HG03439 (cell line): ENCODE data around the gene EVL.
"Not testable (repeated sequence)": the region's sequence is repeated elsewhere in the genome, so short reads cannot be mapped to it uniquely, and the experiment has no call there.

Experiments used
- ATAC-seq: cut with Tn5 transposase; IDR thresholded peaks from one replicate; pipeline ENCODE4 v1.9.1; 2021; ENCODE audit warnings: mild to moderate bottlenecking, moderate library complexity; ENCODE audit not compliant: unreplicated experiment

EVL gene

DNA sequence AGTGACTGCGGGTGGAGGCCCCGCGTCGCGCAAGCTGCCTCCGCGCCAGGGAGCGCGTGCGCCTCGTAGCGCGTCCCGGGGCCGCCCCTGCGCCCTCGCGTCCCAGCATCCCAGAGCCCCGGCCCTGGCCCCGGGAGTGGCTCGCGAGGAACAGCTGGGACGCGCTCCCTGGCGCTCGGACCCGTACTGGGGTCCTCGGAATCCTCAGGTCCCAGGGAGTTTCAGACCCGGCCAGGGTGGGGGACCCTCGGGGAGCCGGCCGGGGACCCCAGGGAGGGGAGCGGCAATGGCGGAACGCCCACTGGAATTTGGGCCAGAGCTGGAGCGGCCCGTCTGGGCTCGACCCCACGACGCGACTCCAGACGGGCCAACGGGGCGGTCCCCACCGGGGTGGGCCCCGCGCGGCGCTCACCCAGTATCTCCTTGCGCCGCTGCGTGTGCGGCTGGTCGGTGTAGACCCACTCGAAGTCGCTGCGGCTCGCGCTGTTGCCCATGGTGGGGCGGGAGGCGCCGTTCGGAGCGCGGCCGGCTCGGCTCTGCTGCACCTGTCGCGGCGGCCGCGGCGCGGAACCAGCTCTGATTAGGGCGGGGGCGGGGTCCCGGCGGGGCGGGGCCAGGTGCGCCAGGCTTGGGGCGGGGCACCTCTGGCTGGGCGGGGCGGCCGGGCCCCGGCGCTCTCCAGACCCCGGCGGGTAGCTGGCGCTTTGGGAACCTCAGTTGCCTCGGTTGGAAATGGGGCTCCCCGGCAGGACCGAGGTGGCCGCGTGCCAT is 94.1 kb downstream of the EVL start, which contains the start of gene DEGS2:
DEGS2 (minus strand) TSS at position 552 of the 771 bp plus-strand sequence; CDS start at position 494, 58 bp downstream.
- ATAC-seq: no peak

DNA sequence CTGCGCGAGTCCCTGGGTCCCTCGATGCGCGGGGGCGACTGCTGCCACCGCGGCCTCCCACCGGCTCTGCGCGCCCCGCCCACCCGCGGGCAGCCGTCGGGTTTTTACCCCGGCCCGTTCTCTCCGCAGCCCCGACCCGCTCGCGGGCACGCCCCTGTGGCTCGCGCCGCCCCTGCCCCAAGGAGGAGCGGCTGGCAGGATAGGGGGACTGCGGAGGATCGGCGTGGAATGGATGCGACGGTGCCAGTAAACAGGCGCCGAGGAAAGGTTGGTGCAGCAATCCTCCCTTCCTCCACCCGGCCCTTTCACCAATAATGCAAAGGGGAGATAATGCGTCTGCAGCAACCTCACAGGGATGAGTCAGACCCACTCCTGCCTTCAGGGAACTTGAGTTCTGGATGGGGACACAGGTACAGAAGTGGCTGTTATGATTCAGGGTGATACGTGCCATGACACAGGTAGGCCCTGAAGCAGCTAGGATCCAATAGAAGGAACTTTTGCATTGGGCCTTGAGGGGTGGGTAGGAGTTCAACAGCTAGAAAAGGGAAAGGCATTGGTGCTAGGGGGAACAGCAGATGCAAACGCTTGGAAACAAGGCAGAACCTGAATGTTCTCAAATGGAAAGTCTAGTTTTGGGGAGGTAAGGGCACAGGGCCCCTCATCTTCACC is 94.8 kb downstream of the EVL start:
- ATAC-seq: no peak

DNA sequence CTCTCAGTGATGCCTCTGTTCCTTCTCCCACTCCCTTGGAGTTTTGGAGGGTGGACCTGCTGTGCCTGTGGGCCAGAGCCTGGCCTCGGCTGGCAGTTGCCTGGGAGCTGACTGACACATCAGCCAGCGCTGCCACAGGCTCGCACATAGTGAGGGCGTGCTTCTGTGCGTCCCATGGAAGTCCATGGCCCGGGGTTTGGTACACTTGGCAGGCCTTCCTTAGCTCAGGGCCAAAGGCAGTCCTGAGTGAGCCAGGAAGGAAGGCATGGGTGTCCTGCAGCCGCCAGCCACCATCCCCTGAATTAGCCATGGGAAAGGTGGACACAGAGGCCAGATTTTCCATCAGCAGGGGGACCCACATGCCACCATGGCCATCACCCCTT is 95.3 kb downstream of the EVL start:
- ATAC-seq: no peak

DNA sequence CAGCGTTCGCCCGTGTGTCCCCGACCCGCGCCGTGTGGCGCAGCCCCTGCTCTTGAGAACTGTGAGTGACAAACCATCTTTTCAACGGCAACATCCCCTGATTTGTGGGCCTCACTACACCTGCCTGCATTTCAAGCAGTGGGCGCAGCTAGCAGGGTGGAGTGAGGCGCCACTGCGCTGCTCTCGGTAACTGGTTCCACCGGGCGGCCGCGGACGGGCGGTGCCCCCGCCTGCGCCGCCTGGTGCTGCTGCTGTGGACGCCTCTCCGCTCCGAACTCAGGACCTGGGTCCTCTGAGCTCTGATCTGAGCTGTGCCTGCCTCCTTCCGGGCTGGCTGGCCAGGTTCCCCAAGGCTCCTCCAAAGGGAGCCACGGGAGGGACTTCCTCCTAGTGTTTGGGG is 100.2 kb downstream of the EVL start:
- ATAC-seq: no peak

DNA sequence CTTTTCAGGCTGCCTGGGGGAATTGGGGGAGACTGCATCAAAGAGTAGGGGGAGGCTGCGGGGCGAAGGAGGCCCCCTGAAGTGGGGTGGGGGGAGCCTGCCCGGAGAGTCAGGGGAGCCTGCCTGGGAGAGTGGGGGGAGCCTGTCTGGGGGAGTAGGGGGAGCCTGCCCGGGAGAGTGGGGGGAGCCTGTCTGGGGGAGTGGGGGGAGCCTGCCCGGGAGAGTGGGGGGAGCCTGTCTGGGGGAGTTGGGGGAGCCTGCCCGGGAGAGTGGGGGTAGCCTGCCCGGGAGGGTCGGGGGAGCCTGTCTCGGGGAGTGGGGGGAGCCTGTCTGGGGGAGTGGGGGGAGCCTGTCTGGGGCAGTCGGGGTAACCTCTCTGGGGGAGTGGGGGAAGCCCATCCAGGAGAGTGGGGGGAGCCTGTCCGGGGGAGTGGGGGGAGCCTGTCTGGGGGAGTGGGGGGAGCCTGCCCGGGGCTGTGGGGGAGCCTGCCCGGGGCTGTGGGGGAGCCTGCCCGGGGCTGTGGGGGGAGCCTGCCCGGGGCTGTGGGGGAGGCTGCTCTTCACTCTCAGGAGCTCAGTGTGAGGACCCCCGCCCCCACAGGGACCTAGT is 100.7 kb downstream of the EVL start:
- ATAC-seq: no peak

DNA sequence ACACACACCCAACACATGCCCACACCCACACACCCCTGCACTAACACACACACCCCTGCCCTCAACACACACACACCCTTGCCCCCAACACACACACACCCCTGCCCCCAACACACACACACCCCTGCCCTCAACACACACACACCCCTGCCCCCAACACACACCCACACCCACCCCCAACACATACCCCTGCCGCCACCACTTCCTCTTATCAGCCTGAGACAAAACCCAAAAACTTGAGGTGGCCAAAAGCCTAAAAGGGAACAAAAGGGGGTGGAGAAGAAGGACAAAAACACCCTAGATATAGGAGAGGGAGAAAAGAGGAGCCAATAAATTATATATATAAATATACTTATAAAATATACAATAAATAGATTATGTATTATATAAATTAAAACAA is 103.3 kb downstream of the EVL start:
- ATAC-seq: no peak

DNA sequence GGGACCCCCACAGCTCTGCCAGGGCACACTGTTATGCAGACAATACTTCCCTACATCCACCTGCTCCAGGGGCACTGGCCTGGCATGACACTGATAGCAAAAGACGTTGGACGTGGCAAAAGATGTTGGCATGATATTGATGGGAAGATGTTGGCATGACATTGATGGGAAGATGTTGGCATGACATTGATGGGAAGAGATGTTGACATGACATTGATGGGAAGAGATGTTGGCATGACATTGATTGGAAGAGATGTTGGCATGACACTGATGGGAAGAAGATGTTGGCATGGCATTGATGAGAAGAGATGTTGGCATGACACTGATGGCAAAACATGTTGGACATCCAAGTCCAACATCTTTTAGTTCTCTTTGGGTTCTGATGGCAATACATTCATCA is 105.7 kb downstream of the EVL start:
- ATAC-seq: no peak

DNA sequence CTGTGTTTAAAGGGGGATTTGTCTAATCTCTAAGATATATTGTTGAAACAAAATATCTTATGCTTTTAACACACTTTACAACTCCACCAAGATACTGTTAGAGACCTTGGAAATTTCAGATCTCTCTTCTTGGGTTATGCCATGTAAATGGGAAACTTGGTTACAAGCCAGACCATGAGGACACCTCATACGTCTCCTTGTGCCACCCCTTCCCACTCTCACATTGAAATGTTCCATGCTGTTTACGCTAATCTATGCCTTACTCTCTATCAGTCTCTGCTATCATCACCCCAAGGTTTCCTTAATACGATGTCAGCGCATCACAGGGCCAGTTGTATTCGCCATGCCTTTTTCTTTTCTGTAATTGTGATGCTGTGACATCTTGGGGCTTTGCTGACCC is 107.6 kb downstream of the EVL start:
- ATAC-seq: no peak

DNA sequence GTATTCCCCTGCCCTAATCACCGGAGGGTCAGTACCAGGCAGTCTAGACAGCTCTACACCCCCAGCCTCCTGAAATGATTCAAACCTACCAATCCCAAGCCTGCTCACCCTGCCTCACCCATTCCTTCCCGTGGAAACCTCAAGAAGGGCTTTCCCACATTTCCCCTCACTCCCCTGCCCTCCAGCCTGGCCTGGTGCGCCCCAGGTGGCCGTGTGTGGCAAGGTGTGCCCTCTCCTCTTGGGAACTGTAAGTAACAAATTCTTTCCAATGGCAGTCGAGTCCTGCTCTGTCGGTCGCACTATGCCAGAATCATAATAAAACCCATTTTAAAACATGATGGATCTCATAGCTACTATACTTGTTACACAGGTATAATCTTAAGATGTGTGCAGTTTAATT is 108.1 kb downstream of the EVL start:
- ATAC-seq: no peak

DNA sequence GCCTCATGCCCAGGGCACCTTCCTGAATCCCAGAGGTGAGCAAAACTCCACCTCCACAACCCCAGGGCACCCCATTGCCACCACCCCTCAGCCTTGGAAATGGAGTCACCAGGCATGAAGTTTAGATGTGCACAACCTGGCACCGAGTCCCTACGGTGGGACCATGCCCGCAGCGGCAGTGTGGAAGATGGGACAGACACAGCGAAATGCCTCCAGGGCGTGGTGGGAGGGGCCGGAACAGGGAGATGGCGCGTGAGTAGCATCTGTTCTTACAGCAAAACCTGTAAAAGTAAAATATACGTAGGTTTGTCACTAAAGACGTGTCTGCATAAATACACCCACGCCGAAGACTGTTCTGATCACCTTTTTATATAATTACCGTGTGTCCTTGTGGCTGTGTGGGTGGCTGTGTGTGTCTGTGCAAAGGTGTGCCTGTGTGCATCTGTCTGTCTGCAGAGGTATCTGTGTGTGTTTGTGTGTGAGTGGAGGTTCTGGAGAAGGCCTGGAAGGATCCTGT is 111.6 kb downstream of the EVL start:
- no peak for ATAC-seq

DNA sequence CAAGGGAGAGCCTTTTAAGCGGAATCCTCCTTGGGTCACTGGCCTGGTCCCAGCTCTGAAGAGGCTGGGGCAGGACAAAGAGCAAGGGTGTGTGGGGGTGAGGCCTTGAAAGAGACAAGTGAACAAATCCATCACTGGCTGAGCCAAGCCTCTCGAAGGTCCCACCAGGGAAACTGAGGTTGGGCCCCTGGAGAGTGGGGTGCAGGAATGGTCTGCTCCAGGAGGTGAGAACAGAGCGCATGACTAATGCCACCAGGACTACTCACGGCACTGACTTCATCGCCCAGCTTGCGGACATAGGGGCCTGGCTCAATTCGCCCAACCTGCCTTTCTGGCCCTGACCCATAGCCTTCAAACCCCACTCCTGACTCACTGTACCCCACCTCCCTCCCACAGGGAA is 113.5 kb downstream of the EVL start:
- ATAC-seq: no peak

DNA sequence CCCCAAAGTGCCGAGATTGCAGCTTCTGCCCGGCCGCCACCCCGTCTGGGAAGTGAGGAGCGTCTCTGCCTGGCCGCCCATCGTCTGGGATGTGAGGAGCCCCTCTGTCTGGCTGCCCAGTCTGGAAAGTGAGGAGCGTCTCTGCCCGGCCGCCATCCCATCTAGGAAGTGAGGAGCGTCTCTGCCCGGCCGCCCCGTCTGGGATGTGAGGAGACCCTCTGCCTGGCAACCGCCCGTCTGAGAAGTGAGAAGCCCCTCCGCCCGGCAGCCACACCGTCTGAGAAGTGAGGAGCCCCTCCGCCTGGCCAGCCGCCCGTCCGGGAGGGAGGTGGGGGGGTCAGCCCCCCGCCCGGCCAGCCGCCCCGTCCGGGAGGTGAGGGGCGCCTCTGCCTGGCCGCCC is 115.4 kb downstream of the EVL start:
- ATAC-seq: not testable (repeated sequence)

DNA sequence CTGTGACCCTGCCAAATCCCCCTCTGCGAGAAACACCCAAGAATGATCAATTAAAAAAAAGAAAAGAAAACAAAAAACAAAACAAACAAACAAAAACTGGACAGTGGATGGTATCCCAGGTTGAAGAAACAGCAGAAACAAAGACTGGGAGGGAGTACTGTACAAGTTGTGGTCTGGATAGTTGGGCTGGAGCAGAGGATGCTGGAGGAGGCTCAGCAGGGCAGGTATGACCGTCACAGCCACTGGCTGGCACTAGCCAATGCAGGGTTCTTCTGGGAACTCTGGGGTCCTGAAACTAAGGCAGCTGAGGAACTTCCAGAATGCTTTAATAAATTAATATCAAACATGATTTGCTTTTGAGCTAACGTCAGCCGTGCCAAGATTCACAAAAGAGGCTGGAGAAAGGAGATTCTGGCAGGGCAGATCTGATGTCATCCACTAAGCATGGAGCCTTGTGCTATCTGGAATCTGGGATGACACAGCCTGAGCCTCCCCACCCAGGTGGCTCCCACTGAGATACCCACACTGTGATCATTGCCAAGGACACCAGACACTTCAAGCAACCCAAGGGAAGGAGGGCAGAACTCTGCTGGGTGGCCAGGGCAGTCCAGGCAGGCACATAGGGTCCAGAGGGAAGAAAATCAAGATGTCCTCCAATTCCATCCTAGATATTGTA is 116.8 kb downstream of the EVL start:
- ATAC-seq: not testable (repeated sequence)

DNA sequence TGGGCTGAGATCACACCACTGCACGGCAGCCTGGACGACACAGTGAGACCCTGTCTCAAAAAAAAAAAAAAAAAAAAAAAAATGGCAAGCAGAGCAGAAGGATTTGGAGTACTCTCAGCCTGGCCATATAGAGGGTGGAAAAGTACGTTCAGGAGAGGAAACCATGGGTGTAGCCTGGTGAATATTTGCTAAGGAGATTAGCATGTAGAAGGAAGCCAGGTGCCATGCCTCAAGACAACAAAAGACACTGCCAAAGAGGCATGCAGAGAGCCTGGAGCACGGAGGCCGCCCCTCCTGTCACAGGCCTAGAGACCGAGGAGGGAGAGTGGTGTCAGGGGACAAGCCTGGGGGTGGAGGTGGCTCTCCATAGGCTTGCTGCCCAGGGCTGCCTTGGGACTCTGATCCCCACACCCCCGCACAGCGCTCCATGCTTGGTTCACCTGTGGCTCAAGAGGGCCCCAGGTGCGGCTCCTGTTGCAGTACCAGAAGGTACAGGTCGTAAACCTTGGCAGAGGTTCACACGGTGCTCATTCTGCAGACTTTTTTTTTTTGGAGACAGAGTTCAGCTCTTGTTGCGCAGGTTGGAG is 122.1 kb downstream of the EVL start:
- no peak for ATAC-seq

DNA sequence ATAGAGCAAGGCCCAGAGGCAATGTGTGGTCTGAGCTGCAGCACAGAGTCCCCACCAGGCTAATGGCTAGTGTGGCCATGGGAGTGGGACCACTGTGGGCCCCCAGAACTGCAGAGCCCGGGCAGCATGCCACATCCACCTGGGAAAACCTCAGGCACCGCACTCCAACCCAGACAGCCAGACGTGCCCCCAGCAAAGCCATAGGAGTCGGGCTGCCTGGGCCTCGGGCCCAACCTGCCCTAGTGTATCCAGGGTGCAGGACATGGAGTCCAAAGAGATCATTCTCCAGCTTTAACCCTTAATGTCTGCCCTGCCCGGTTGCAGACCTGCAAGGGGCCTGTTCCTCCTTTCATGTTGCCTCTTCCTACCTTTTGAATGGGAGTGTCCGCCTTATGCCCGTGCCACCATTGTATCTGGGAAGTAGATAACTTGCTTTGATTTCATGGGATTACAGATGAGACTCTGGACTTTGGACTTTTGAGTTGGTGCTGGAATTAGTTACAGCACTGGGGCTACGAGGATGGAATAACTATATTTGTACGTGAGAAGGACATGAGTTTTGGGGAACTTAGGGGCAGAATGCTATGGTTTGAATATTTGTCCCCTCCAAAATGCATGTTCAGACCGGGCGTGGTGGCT is 123.3 kb downstream of the EVL start:
- no peak for ATAC-seq

DNA sequence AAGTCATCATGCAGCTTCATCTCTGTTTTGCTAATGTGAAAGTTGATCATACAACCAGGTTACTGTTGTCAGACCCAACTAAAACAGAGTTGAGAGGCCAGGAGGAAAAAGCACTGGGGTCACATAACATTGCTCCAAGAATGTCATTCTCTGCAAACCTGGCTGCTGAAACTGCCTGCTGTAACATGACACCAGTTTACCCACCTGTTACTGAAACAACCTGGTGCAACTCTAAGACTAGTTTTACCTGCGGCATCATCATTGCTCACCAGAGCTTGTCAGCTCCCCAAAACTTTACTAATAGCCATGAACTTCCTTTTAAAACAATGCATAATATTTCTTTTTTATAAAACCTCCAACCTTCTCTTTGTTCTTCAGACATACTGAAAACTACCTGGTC is 124.9 kb downstream of the EVL start:
- no peak for ATAC-seq

DNA sequence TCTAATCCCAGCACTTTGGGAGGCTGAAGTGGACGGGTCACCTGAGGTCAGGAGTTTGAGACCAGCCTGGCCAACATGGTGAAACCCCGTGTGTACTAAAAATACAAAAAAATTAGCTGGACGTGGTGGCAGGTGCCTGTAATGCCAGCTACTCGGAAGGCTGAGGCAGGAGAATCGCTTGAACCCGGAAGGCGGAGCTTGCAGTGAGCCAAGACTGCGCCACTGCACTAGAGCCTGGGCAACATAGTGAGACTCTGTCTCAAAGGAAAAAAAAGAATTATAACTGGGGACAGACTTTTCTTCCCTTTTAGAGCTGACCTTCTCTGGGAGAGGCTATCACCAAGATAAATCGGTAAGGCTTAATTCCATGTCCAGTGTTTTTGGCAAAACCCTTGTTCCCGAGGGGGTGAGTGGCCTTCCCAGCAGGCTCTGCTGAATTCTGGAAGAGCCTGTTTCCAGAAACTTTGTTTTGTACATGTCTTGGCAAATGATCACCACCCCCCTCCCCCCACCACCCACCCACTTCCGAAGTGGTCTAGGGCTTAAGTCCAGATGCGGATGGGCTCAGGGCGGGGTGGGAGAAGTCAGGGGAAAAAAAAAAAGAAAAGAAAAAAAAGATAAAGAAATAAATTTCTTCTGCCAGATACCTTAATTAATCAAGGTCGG is 126.5 kb downstream of the EVL start:
- no peak for ATAC-seq

DNA sequence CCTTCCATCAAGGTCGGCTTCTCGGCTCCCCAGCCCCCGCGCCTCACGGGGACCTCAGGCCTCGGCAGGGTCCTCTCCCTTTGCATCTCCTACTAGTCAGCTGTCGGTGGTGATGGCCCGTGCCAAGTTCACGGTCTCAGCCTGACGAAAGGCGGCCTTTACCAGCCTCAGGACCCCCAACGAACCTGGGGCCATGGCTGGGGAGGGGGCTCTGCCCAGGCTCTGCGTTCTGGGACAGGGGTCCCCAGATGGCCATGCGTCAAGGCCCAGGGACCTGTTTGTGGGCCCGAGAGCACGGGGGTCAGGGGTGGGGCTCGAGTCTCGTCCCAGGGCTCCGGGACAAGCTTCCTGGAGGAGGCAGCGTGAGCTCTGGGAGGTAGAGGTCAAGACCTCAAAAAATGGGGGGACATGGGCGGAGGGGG is 127.0 kb downstream of the EVL start:
- no peak for ATAC-seq

DNA sequence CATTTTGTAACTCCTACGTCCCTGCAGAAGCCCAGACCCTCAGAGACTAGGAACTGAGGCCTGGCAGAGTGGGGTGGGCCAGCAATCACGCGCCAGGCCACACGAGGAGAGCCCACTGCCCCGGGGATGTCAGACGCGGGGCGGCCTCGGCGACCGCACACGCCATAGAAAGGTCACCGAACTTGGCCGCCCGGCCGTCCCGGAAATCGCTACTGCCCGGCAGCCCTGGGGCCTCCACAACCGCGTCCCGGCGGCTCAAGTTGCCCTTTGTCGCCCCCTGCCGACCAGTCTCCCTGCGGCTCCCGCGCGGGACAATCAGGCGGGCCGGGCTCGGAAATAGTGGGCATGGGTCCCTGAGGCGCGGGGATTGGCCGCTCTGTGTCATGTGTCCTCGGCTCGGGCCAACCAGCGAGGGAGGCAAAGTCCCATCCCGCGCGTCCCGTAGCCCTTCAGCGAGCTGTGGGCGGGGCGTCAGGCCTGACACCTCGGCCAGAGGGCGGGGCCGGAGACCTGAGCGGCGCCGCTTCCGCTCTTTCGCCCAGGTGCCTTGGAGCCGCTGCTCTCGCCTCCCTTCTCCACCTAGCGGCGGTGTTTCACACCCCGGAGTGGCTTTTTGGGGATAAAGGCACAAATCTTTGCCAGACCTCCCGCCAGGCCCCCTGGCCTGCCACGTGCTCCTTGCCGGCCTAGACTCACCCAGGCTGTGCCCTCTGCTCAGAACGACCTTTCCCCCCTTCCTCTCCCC is 127.6 kb downstream of the EVL start:
- ATAC-seq: peak; percentile 98
